HCT116 (cell line): Measurements from ENCODE around the gene GRIFIN. TPM values are rescaled to one million over a fixed set of nuclear protein-coding genes. Genes with fewer than 3 reads are reported as not detected.

Experiments
- ATAC-seq: fragments of 200-7000 bp; cut with Tn5 transposase; 2 replicates; pipeline ENCODE4 v1.9.1; 2020; ENCODE audit warnings: mild to moderate bottlenecking, moderate library complexity
- BruUV-seq: library from RNA; stranded (reverse); fragments of 400-500 nt; replicated peaks from 2 replicates; lab custom pipeline; 2021; lab: Mats Ljungman, UMichigan
- CTCF ChIA-PET: fragments of 300-600 bp; sonication (Branson Sonifier 250); formaldehyde crosslinking; loops from one replicate; lab custom pipeline; 2021; ENCODE audit warnings: antibody characterized with exemption; lab: Charles Lee
- POLR2A ChIA-PET: fragments of 300-600, 350-600 bp; sonication (Branson Sonifier 250); formaldehyde crosslinking; loops from one replicate; lab custom pipeline; 2021; ENCODE audit warnings: antibody characterized with exemption; lab: Charles Lee
- RAD21 ChIA-PET, 2 experiments: fragments of 300-600 bp; sonication (Branson Sonifier 250); formaldehyde crosslinking; loops; one replicate each; lab custom pipeline; 2023; ENCODE audit warnings: low total read pairs in 2 of 2; ENCODE audit not compliant: uncharacterized antibody in 2 of 2, unreplicated experiment in 2 of 2, low non-redundant PET in 1 of 2; lab: Charles Lee
- DNase-seq: peaks from one replicate; pipeline ENCODE4 v3.0.0-alpha.2; 2010; ENCODE audit warnings: low read depth, low spot score
- H2AFZ ChIP-seq: fragments of 200-600 bp; shearing (Covaris generic), sonication (generic); 2 replicates; pipeline ENCODE4 v1.6.1; 2017; ENCODE audit warnings: low read depth, mixed run types, mixed read lengths, antibody characterized with exemption, low read length; ENCODE audit not compliant: poor library complexity, severe bottlenecking
- H3K27ac ChIP-seq: 2 replicates; pipeline ENCODE4 v1.5.1; 2012; ENCODE audit warnings: low read depth, low read length
- H3K27me3 ChIP-seq: fragments of 200-600 bp; sonication (generic); 2 replicates; pipeline ENCODE4 v1.6.1; 2016; ENCODE audit warnings: mixed run types, low read length, mixed read lengths; ENCODE audit not compliant: insufficient read depth
- H3K36me3 ChIP-seq, 2 experiments: fragments of 200-500 bp in 1 of 2; fragments of 200-600 bp in 1 of 2; sonication (Bioruptor generic) in 1 of 2; sonication (generic) in 1 of 2; 2 replicates each; pipeline versions ENCODE4 v1.5.1 to v1.6.1; 2014 to 2016; ENCODE audit warnings: low read length in 2 of 2, inconsistent platforms in 1 of 2, mixed read lengths in 1 of 2, mixed run types in 1 of 2; ENCODE audit not compliant: insufficient read depth in 2 of 2, control insufficient read depth in 1 of 2
- H3K4me1 ChIP-seq, 2 experiments: fragments of 200-600 bp in 1 of 2; sonication (generic) in 1 of 2; 2 replicates each; pipeline versions ENCODE4 v1.5.1 to v1.6.1; 2012 to 2017; ENCODE audit warnings: low read length in 2 of 2, inconsistent platforms in 1 of 2, mild to moderate bottlenecking in 1 of 2, mixed read lengths in 1 of 2, mixed run types in 1 of 2, moderate library complexity in 1 of 2; ENCODE audit not compliant: insufficient read depth in 2 of 2, control insufficient read depth in 1 of 2
- H3K4me2 ChIP-seq: fragments of 200-600 bp; sonication (generic); 2 replicates; pipeline ENCODE4 v1.6.1; 2017; ENCODE audit warnings: mixed run types, low read length, mixed read lengths
- H3K4me3 ChIP-seq, 2 experiments: fragments of 200-600 bp in 1 of 2; sonication (generic) in 1 of 2; replicated peaks in 1 of 2; 2 replicates each; pipeline ENCODE4 v1.5.1; 2011 to 2016; ENCODE audit warnings: low read length in 2 of 2, control low read depth in 1 of 2, low read depth in 1 of 2, mild to moderate bottlenecking in 1 of 2, mixed read lengths in 1 of 2, mixed run types in 1 of 2
- H3K79me2 ChIP-seq: fragments of 200-600 bp; sonication (generic); 2 replicates; pipeline ENCODE4 v1.6.1; 2017; ENCODE audit warnings: mild to moderate bottlenecking, mixed run types, low read length, moderate library complexity, mixed read lengths; ENCODE audit not compliant: insufficient read depth
- H3K9ac ChIP-seq: fragments of 200-600 bp; sonication (generic); 2 replicates; pipeline ENCODE4 v1.6.1; 2016; ENCODE audit warnings: low read length, mixed read lengths
- H3K9me2 ChIP-seq: fragments of 200-600 bp; sonication (generic), shearing (Covaris generic); 2 replicates; pipeline ENCODE4 v1.6.1; 2017; ENCODE audit warnings: mixed run types, mild to moderate bottlenecking, moderate library complexity; ENCODE audit not compliant: insufficient read depth
- H3K9me3 ChIP-seq, 2 experiments: fragments of 200-500 bp in 1 of 2; fragments of 200-600 bp in 1 of 2; sonication (Bioruptor generic) in 1 of 2; sonication (generic) in 1 of 2; 2 replicates each; pipeline ENCODE4 v1.6.1; 2014 to 2017; ENCODE audit warnings: low read length in 2 of 2, mixed read lengths in 2 of 2, inconsistent platforms in 1 of 2, low read depth in 1 of 2, mild to moderate bottlenecking in 1 of 2, mixed run types in 1 of 2, moderate library complexity in 1 of 2; ENCODE audit not compliant: control insufficient read depth in 1 of 2, insufficient read depth in 1 of 2
- H4K20me1 ChIP-seq: fragments of 200-600 bp; sonication (generic), shearing (Covaris generic); 2 replicates; pipeline ENCODE4 v1.6.1; 2017; ENCODE audit warnings: mixed run types, mild to moderate bottlenecking, moderate library complexity; ENCODE audit not compliant: insufficient read depth
- CBX3 ChIP-seq: IDR thresholded peaks from 2 replicates; pipeline ENCODE4 v1.6.1; 2012; ENCODE audit warnings: low read depth
- EZH2phosphoT487 ChIP-seq: fragments of 200-600 bp; IDR thresholded peaks from 2 replicates; pipeline ENCODE4 v1.6.1; 2018; ENCODE audit warnings: antibody characterized with exemption, borderline replicate concordance
- FOSL1 ChIP-seq: IDR thresholded peaks from 2 replicates; pipeline ENCODE4 v1.6.1; 2012; ENCODE audit warnings: low read depth
- JUND ChIP-seq: IDR thresholded peaks from 2 replicates; pipeline ENCODE4 v1.6.1; 2012
- POLR2A ChIP-seq: IDR thresholded peaks from 2 replicates; pipeline ENCODE4 v1.7.0; 2011; ENCODE audit warnings: borderline replicate concordance; ENCODE audit not compliant: insufficient read depth, insufficient read length; ENCODE audit errors: extremely low read depth
- POLR2AphosphoS5 ChIP-seq: IDR thresholded peaks from 2 replicates; pipeline ENCODE4 v1.6.1; 2011; ENCODE audit warnings: mild to moderate bottlenecking, low read depth, low read length, moderate library complexity
- RAD21 ChIP-seq: IDR thresholded peaks from 2 replicates; pipeline ENCODE4 v1.6.1; 2012; ENCODE audit warnings: low read depth, mild to moderate bottlenecking
- TCF7L2 ChIP-seq: IDR thresholded peaks from 2 replicates; pipeline ENCODE4 v1.7.0; 2011; ENCODE audit warnings: borderline replicate concordance, inconsistent platforms; ENCODE audit not compliant: insufficient read depth, insufficient read length; ENCODE audit errors: extremely low read depth
- intact Hi-C: fragments of 100-400 bp; cut with micrococcal nuclease; formaldehyde crosslinking; loops from 2 replicates; pipeline ENCODE4 v1.10.0; 2022
- total RNA-seq: library from RNA; stranded (reverse); gene quantifications from one replicate; pipeline ENCODE4 v1.2.1, GENCODE V29; 2021; ENCODE audit not compliant: unreplicated experiment
- TF ChIP-seq, protein P1 (sequence below), 3 experiments: fragments of 200-600 bp in 1 of 3; sonication (generic) in 1 of 3; IDR thresholded peaks in 2 of 3; conservative IDR thresholded peaks in 1 of 3; 2 replicates each; pipeline ENCODE4 v1.5.1; 2012 to 2017; ENCODE audit warnings: low read depth in 2 of 3, low read length in 2 of 3, antibody characterized with exemption in 1 of 3, borderline replicate concordance in 1 of 3, control low read depth in 1 of 3, mild to moderate bottlenecking in 1 of 3, mixed read lengths in 1 of 3, mixed run types in 1 of 3, moderate library complexity in 1 of 3; ENCODE audit not compliant: insufficient read depth in 1 of 3

GRIFIN gene
- total RNA-seq, 1 experiment from 2014 or later, result not detected

DNA sequence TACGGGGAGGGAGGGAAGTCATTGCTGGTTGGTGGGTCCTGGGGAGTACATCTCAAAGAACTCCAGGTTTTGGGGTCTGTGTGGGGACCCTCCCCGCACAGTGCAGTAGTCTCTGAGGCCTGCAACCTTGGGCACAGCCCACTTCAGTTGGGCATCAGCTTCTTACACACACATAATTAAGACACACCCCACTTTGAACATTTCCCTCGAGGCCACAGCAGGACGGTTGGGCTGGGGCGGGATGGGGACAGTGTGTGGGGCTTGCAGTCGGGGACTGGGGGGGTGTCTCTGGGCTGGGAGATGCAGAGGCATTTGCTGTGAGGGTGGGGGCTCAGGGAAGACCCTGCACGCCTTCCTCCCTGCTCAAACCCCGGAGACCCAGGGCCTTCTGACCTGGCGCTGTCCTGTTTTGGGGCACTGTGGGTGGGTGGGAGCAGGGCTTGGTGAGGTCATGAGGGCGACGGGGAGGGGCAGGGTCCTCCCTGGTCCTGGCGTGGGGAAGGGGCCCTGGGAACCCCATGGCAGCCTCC is 44.6 kb upstream of the GRIFIN start:
- Histone ChIP-seq H3K4me2 (peak overlapping the region; percentile 90), H3K9me2 (no peaks in the 10 kb centered on the region), H3K4me3 (peak overlapping the region; percentile 46 to 67), H4K20me1 (no peaks in the 10 kb centered on the region), H3K9me3 (no peaks in the 10 kb centered on the region), H3K9ac (peak overlapping the region; percentile 63), H3K36me3 (no peaks in the 10 kb centered on the region), H2AFZ (no peak overlapping the region), H3K79me2 (peaks cover 13% of the 10 kb centered on the region; the same call in 1 of the 2 replicates), H3K27ac (no peak overlapping the region), H3K27me3 (no peaks in the 10 kb centered on the region), H3K4me1 (peaks cover 50 to 82% of the 10 kb centered on the region in 2 experiments)
- TSS peak; percentile 71 for BruUV-seq
- no peak for DNase-seq
- intact Hi-C loops, result loop anchor here (5.0 kb wide), 1 partner anchor 36 kb away; the partner anchor contains the start of genes BRAT1 and IQCE
- no peak for ATAC-seq
- ChIA-PET POLR2A (no interaction called here), RAD21 (no interaction called here), CTCF (no interaction called here)
- TF ChIP-seq TCF7L2, result no peak
- TF ChIP-seq POLR2A, result no peak
- no peak for TF ChIP-seq EZH2phosphoT487
- TF ChIP-seq CBX3, result no peak
- TF ChIP-seq, protein P1, sequence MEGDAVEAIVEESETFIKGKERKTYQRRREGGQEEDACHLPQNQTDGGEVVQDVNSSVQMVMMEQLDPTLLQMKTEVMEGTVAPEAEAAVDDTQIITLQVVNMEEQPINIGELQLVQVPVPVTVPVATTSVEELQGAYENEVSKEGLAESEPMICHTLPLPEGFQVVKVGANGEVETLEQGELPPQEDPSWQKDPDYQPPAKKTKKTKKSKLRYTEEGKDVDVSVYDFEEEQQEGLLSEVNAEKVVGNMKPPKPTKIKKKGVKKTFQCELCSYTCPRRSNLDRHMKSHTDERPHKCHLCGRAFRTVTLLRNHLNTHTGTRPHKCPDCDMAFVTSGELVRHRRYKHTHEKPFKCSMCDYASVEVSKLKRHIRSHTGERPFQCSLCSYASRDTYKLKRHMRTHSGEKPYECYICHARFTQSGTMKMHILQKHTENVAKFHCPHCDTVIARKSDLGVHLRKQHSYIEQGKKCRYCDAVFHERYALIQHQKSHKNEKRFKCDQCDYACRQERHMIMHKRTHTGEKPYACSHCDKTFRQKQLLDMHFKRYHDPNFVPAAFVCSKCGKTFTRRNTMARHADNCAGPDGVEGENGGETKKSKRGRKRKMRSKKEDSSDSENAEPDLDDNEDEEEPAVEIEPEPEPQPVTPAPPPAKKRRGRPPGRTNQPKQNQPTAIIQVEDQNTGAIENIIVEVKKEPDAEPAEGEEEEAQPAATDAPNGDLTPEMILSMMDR (IDR thresholded peaks at IDR 0.05 in 2 of 3, conservative IDR thresholded peaks at IDR 0.05 in 1 of 3; ENCODE audit: borderline replicate concordance in 1 of 3, insufficient read depth in 1 of 3, low read depth in 2 of 3, low read length in 2 of 3), result no peak
- no peak for TF ChIP-seq RAD21
- TF ChIP-seq JUND, result no peak
- TF ChIP-seq POLR2AphosphoS5, result no peak
- TF ChIP-seq FOSL1, result no peak
